ENCODE results near the gene MAPK8. TPM values are rescaled to one million over a fixed set of nuclear protein-coding genes. Genes with fewer than 3 reads are reported as not detected.

MAPK8 gene
- total RNA-seq, 3 donors from 2014 or later, result 31.5 to 34.5 (median 33.7) TPM

DNA sequence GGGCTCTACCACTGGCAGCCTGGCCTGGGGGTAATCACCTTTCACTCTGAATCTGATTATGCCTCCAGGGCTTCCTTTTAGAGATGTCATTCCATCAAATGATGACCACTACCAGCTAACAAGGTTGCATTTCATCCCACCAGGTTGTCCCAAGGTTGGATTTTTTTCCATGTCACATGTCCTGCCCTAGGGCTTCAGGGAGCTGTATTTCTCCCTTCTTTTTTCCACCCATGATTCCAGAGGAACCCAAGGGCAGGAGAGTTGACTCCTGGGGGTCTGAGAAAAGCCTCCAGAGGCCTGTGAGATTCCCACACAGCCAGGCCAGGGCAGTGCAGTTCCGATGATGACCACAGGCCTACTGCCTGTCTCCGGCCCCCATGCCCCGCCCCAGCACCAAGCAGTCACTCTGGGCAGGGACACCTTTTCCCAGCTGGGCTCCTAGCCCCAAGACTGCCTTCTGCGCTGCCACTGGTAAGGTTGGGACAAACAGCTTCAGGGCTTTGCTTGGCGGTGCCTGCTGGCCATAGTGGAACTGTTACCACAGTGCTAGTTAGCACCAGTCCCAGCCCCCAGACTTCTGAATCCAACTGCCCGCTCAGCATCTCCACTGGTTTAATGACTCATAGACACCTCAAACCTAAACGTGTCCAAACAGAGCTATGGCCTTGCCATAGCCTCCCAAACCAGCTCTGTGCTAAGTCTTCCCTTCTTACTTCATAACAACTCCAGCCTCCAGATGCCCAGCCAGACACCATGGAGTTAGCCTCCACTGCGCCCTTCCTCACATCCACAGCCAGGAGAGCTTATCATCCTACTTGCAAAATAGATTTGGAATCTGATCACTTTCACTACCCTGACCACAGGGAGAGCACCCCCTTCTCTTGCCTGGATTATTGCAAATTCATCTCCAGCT lies 164.7 kb downstream of the MAPK8 start:
- ATAC-seq, result no peak
- Mint-ChIP-seq H3K9me3 (no peaks in the 10 kb centered on the region), H3K4me1 (ENCODE audit: low read depth) (no peaks in the 10 kb centered on the region), H3K4me3 (no peak overlapping the region), H3K27me3 (ENCODE audit: low read depth) (peaks cover 2% of the 10 kb centered on the region), H3K36me3 (ENCODE audit: insufficient read depth) (no peaks in the 10 kb centered on the region)
- no peak for DNase-seq

- H3K36me3 Mint-ChIP-seq (ENCODE audit: insufficient read depth), result no peaks in the 10 kb centered on the region
- no peaks in the 10 kb centered on the region for H3K4me1 Mint-ChIP-seq (ENCODE audit: low read depth)
- ATAC-seq (no peak), DNase-seq (no peak)
- H3K9me3 Mint-ChIP-seq, result no peaks in the 10 kb centered on the region
- H3K4me3 Mint-ChIP-seq, result no peak overlapping the region
- H3K27me3 Mint-ChIP-seq (ENCODE audit: low read depth), result peaks cover 2% of the 10 kb centered on the region
These were observed 166.1 kb downstream of the MAPK8 start for GRCh38 chr10:48472501-48473069.

- H3K9me3 Mint-ChIP-seq, result no peaks in the 10 kb centered on the region
- no peaks in the 10 kb centered on the region for H3K4me1 Mint-ChIP-seq (ENCODE audit: low read depth)
- H3K27me3 Mint-ChIP-seq (ENCODE audit: low read depth), result peaks cover 2% of the 10 kb centered on the region
- DNase-seq, result no peak
- H3K4me3 Mint-ChIP-seq, result no peak overlapping the region
- no peaks in the 10 kb centered on the region for H3K36me3 Mint-ChIP-seq (ENCODE audit: insufficient read depth)
- no peak for ATAC-seq
These were observed 167.2 kb downstream of the MAPK8 start for GRCh38 chr10:48473704-48474103.

- Mint-ChIP-seq H3K9me3 (no peaks in the 10 kb centered on the region), H3K4me1 (ENCODE audit: low read depth) (no peaks in the 10 kb centered on the region), H3K36me3 (ENCODE audit: insufficient read depth) (no peaks in the 10 kb centered on the region), H3K27me3 (ENCODE audit: low read depth) (peaks cover 10% of the 10 kb centered on the region), H3K4me3 (no peak overlapping the region)
- DNase-seq (no peak), ATAC-seq (no peak)
These were observed 168.4 kb downstream of the MAPK8 start for GRCh38 chr10:48474765-48475365.

- H3K4me3 Mint-ChIP-seq, result no peak overlapping the region
- peaks cover 13% of the 10 kb centered on the region for H3K27me3 Mint-ChIP-seq (ENCODE audit: low read depth)
- H3K36me3 Mint-ChIP-seq (ENCODE audit: insufficient read depth), result no peaks in the 10 kb centered on the region
- ATAC-seq, result no peak
- H3K4me1 Mint-ChIP-seq (ENCODE audit: low read depth), result no peaks in the 10 kb centered on the region
- DNase-seq, result no peak
- H3K9me3 Mint-ChIP-seq, result no peaks in the 10 kb centered on the region
These were observed 169.4 kb downstream of the MAPK8 start for GRCh38 chr10:48475943-48476278.

GRCh38 chr10:48476279-48476982 lies 170.0 kb downstream of the MAPK8 start:
- H3K36me3 Mint-ChIP-seq (ENCODE audit: insufficient read depth), result no peaks in the 10 kb centered on the region
- H3K4me1 Mint-ChIP-seq (ENCODE audit: low read depth), result no peaks in the 10 kb centered on the region
- peaks cover 13% of the 10 kb centered on the region for H3K27me3 Mint-ChIP-seq (ENCODE audit: low read depth)
- DNase-seq (no peak), ATAC-seq (no peak)
- H3K9me3 Mint-ChIP-seq, result no peaks in the 10 kb centered on the region
- H3K4me3 Mint-ChIP-seq, result no peak overlapping the region

- H3K4me3 Mint-ChIP-seq, result no peak overlapping the region
- H3K27me3 Mint-ChIP-seq (ENCODE audit: low read depth), result peaks cover 13% of the 10 kb centered on the region
- DNase-seq (no peak), ATAC-seq (no peak)
- H3K4me1 Mint-ChIP-seq (ENCODE audit: low read depth), result no peaks in the 10 kb centered on the region
- no peaks in the 10 kb centered on the region for H3K36me3 Mint-ChIP-seq (ENCODE audit: insufficient read depth)
- H3K9me3 Mint-ChIP-seq, result no peaks in the 10 kb centered on the region
These were observed 170.7 kb downstream of the MAPK8 start for GRCh38 chr10:48477141-48477540.

- DNase-seq (no peak), ATAC-seq (no peak)
- no peak overlapping the region for H3K4me3 Mint-ChIP-seq
- H3K27me3 Mint-ChIP-seq (ENCODE audit: low read depth), result peaks cover 13% of the 10 kb centered on the region
- no peaks in the 10 kb centered on the region for H3K36me3 Mint-ChIP-seq (ENCODE audit: insufficient read depth)
- no peaks in the 10 kb centered on the region for H3K9me3 Mint-ChIP-seq
- H3K4me1 Mint-ChIP-seq (ENCODE audit: low read depth), result no peaks in the 10 kb centered on the region
These were observed 171.1 kb downstream of the MAPK8 start for GRCh38 chr10:48477616-48478015.

GRCh38 chr10:48478469-48478868 lies 172.0 kb downstream of the MAPK8 start:
- DNase-seq, result no peak
- Mint-ChIP-seq H3K27me3 (ENCODE audit: low read depth) (peaks cover 13% of the 10 kb centered on the region), H3K36me3 (ENCODE audit: insufficient read depth) (no peaks in the 10 kb centered on the region), H3K4me3 (no peak overlapping the region), H3K9me3 (no peaks in the 10 kb centered on the region), H3K4me1 (ENCODE audit: low read depth) (no peaks in the 10 kb centered on the region)
- no peak for ATAC-seq

DNA sequence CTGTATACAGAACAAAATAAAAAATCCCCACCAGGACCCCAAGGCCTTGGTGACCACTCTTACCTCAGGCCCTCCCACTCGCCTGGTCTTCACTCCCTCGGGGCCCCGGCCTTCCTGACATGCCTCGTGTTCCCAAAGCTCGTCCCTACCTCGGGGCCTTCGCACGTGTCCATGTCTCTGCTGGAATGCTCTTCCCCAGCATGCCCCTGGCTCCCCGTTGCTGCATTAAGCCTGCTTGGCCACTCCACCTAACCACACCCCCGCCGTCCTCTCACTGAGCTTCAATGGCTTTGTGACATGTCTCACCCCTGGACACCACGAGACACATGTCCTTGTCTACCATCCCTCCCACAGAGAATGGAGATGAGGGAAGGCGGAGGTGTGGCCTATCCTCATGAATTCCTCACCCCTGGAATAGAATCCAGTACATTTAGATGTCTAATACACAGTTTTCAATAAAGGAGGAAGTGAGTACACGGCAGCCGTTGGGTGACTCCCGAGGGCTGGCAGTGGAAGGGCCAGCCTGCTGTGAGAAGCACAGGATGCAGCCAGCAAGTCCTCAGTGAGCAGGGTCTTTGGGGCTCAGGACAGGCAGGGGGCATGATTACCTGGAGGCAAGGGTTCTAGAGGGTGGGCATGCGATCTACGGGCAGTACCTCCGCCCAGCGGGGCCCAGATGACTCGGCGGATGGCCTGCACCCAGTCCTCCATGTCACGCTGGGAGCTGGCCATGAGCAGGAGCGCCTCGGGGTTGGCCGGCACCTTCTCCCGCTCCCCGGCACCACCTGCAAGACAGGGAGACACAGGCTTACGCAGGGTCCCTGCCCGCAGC lies 172.7 kb downstream of the MAPK8 start:
- H3K4me1 Mint-ChIP-seq (ENCODE audit: low read depth), result no peaks in the 10 kb centered on the region
- DNase-seq, result no peak
- no peak overlapping the region for H3K4me3 Mint-ChIP-seq
- H3K36me3 Mint-ChIP-seq (ENCODE audit: insufficient read depth), result no peaks in the 10 kb centered on the region
- H3K9me3 Mint-ChIP-seq, result no peaks in the 10 kb centered on the region
- H3K27me3 Mint-ChIP-seq (ENCODE audit: low read depth), result peaks cover 13% of the 10 kb centered on the region
- ATAC-seq, result no peak

- no peaks in the 10 kb centered on the region for H3K36me3 Mint-ChIP-seq (ENCODE audit: insufficient read depth)
- DNase-seq (no peak), ATAC-seq (no peak)
- no peaks in the 10 kb centered on the region for H3K9me3 Mint-ChIP-seq
- peaks cover 10% of the 10 kb centered on the region for H3K27me3 Mint-ChIP-seq (ENCODE audit: low read depth)
- no peak overlapping the region for H3K4me3 Mint-ChIP-seq
- H3K4me1 Mint-ChIP-seq (ENCODE audit: low read depth), result no peaks in the 10 kb centered on the region
These were observed 174.2 kb downstream of the MAPK8 start for GRCh38 chr10:48480397-48481374.

DNA sequence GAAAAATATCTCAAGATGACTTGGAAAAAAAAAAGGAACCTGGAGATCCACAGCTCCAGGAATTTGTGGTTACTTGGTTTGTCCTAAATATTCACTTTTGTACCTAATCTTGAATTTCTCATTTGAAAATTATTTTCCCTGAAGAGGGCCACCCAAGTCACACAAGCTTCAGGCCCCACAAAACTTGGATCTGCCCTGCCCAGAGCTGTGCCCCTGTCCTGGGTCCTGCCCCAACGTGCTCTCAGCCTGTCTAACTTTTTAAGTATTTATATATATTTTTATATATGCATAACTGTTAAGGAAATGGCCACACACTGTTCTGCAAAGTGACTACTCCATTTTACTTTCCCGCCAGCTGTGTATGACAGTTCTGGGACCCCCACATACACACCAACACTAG lies 174.9 kb downstream of the MAPK8 start:
- no peaks in the 10 kb centered on the region for H3K4me1 Mint-ChIP-seq (ENCODE audit: low read depth)
- ATAC-seq (no peak), DNase-seq (no peak)
- H3K9me3 Mint-ChIP-seq, result no peaks in the 10 kb centered on the region
- no peaks in the 10 kb centered on the region for H3K36me3 Mint-ChIP-seq (ENCODE audit: insufficient read depth)
- no peak overlapping the region for H3K4me3 Mint-ChIP-seq
- H3K27me3 Mint-ChIP-seq (ENCODE audit: low read depth), result peaks cover 10% of the 10 kb centered on the region

DNA sequence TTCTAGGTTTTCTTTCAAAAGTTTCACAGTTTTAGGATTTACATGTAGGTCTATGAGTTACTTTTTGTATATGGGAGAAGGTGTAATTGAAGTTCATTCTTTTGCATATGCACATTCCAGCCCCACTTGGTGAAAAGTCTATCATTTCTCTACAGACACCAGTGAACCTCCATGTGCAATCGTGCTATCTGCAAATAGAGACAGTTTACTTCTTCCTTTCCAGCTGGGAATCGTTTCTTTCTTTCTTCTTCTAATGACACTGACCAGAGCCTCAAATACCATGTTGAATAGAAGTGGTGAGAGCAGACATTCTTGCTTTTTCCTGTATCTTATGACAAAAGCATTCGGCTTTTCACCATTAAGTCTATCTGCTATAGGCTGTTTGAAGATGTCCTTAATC lies 175.7 kb downstream of the MAPK8 start:
- Mint-ChIP-seq H3K4me3 (no peak overlapping the region), H3K9me3 (no peaks in the 10 kb centered on the region), H3K4me1 (ENCODE audit: low read depth) (no peaks in the 10 kb centered on the region)

More for the DNA sequence above, 175.7 kb downstream of the MAPK8 start:
- Mint-ChIP-seq H3K36me3 (ENCODE audit: insufficient read depth) (no peaks in the 10 kb centered on the region), H3K27me3 (ENCODE audit: low read depth) (peaks cover 10% of the 10 kb centered on the region)
- DNase-seq, result no peak
- ATAC-seq, result no peak

All from activated T-cell treated with anti-CD3 and anti-CD28 coated beads, Interleukin-2, amount 50 U/mL, for 4 hours (primary cell).